ENCODE measurements around the gene WLS. TPM values are rescaled to one million over a fixed set of nuclear protein-coding genes. Genes with fewer than 3 reads are reported as not detected.

The WLS gene
- total RNA-seq, 2 experiments from 2014 or later = 0.22 to 0.52 TPM

- H3K4me1 Mint-ChIP-seq (ENCODE audit: low read depth) = no peaks in the 10 kb centered on the region
- H3K4me3 ChIP-seq (ENCODE audit: low read length) = no peak overlapping the region
- H3K27ac Mint-ChIP-seq = no peak overlapping the region
- H3K36me3 Mint-ChIP-seq (ENCODE audit: low read depth) = no peaks in the 10 kb centered on the region
- no peaks in the 10 kb centered on the region for H3K9me3 Mint-ChIP-seq
- ATAC-seq (ENCODE audit: poor library complexity) (no peak), DNase-seq (no peak)
- H3K27me3 ChIP-seq (ENCODE audit: control insufficient read depth in 1 of 2, insufficient read depth in 2 of 2, low read length in 2 of 2) = no peaks in the 10 kb centered on the region
- H3K36me3 ChIP-seq (ENCODE audit: insufficient read depth, low read length) = no peaks in the 10 kb centered on the region
- no peak overlapping the region for H3K27ac ChIP-seq (ENCODE audit: low read depth in 1 of 2, low read length in 2 of 2)
- H3K4me3 Mint-ChIP-seq = no peak overlapping the region
- H3K4me1 ChIP-seq (ENCODE audit: insufficient read depth, low read length) = no peaks in the 10 kb centered on the region
- H3K9me3 ChIP-seq (ENCODE audit: control insufficient read depth in 1 of 2, insufficient read depth in 1 of 2, low read length in 2 of 2) = peaks cover 0 to 2% of the 10 kb centered on the region in 2 experiments
- ChIA-PET CTCF (no interaction called here), POLR2A (no interaction called here)
- no peak for TF ChIP-seq CTCF (IDR thresholded peaks at IDR 0.05)
- H3K27me3 Mint-ChIP-seq = no peaks in the 10 kb centered on the region
- intact Hi-C loops (cut with DNase I, micrococcal nuclease) = no loop called here
These were observed 53.4 kb downstream of the WLS start for GRCh38 chr1:68178821-68179490.

- no peak overlapping the region for H3K4me3 ChIP-seq (ENCODE audit: low read length)
- Mint-ChIP-seq H3K27ac (no peak overlapping the region), H3K4me1 (ENCODE audit: low read depth) (no peaks in the 10 kb centered on the region), H3K36me3 (ENCODE audit: low read depth) (no peaks in the 10 kb centered on the region), H3K9me3 (no peaks in the 10 kb centered on the region), H3K4me3 (no peak overlapping the region), H3K27me3 (peaks cover under 1% of the 10 kb centered on the region)
- no peak for TF ChIP-seq CTCF (IDR thresholded peaks at IDR 0.05)
- no peaks in the 10 kb centered on the region for H3K4me1 ChIP-seq (ENCODE audit: insufficient read depth, low read length)
- no peak for ATAC-seq (ENCODE audit: poor library complexity)
- CTCF ChIA-PET = no interaction called here
- intact Hi-C loops (cut with DNase I, micrococcal nuclease) = no loop called here
- peaks cover 0 to 3% of the 10 kb centered on the region in 2 experiments for H3K27me3 ChIP-seq (ENCODE audit: control insufficient read depth in 1 of 2, insufficient read depth in 2 of 2, low read length in 2 of 2)
- no peaks in the 10 kb centered on the region for H3K36me3 ChIP-seq (ENCODE audit: insufficient read depth, low read length)
- no peak for DNase-seq
- POLR2A ChIA-PET = no interaction called here
- no peak overlapping the region for H3K27ac ChIP-seq (ENCODE audit: low read depth in 1 of 2, low read length in 2 of 2)
- peaks cover 0 to 3% of the 10 kb centered on the region in 2 experiments for H3K9me3 ChIP-seq (ENCODE audit: control insufficient read depth in 1 of 2, insufficient read depth in 1 of 2, low read length in 2 of 2)
These were observed 56.5 kb downstream of the WLS start for GRCh38 chr1:68175621-68176398.

DNA sequence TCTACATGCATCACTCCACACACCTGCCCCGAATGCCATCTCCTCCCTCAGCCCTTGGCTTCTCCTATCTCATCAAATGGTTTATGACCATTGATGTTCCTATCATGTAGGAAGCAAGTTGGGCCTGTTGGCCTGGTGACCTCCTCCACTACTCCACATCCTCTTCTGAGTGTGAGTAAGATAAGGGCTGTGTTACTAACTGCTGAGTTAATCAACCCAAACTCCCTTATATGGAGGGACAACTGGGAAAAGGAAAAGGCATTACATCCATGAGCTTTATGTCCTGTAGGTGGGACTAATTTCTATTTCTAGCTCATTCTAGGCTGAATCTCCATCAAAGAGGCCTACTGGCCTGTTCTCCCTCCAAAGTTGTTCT lies 57.6 kb downstream of the WLS start:
- H3K36me3 ChIP-seq (ENCODE audit: insufficient read depth, low read length) = no peaks in the 10 kb centered on the region
- no peaks in the 10 kb centered on the region for H3K4me1 ChIP-seq (ENCODE audit: insufficient read depth, low read length)
- Mint-ChIP-seq H3K36me3 (ENCODE audit: low read depth) (no peaks in the 10 kb centered on the region), H3K27ac (no peak overlapping the region), H3K4me1 (ENCODE audit: low read depth) (no peaks in the 10 kb centered on the region), H3K4me3 (no peak overlapping the region), H3K27me3 (peaks cover 5% of the 10 kb centered on the region), H3K9me3 (no peaks in the 10 kb centered on the region)
- no peak overlapping the region for H3K27ac ChIP-seq (ENCODE audit: low read depth in 1 of 2, low read length in 2 of 2)
- intact Hi-C loops (cut with DNase I, micrococcal nuclease) = no loop called here
- H3K27me3 ChIP-seq (ENCODE audit: control insufficient read depth in 1 of 2, insufficient read depth in 2 of 2, low read length in 2 of 2) = peaks cover 0 to 3% of the 10 kb centered on the region in 2 experiments
- ATAC-seq (ENCODE audit: poor library complexity) = no peak
- ChIA-PET CTCF (no interaction called here), POLR2A (no interaction called here)
- no peak for TF ChIP-seq CTCF (IDR thresholded peaks at IDR 0.05)
- peaks cover 0 to 3% of the 10 kb centered on the region in 2 experiments for H3K9me3 ChIP-seq (ENCODE audit: control insufficient read depth in 1 of 2, insufficient read depth in 1 of 2, low read length in 2 of 2)
- H3K4me3 ChIP-seq (ENCODE audit: low read length) = no peak overlapping the region
- DNase-seq = no peak

All from CD4-positive, alpha-beta T cell (primary cell).